GM08714 (cell line): ENCODE results near the gene SLIT1.

Source experiments
- H3K4me3 ChIP-seq: fragments of 200-500 bp; sonication (Bioruptor generic); 2 replicates; pipeline ENCODE4 v1.5.1; 2014; ENCODE audit warnings: mild to moderate bottlenecking, low read length, inconsistent platforms
- ZNF274 ChIP-seq: IDR thresholded peaks from 2 replicates; pipeline ENCODE4 v1.6.1; 2012; ENCODE audit warnings: mild to moderate bottlenecking, low read depth, low read length

SLIT1 gene

DNA sequence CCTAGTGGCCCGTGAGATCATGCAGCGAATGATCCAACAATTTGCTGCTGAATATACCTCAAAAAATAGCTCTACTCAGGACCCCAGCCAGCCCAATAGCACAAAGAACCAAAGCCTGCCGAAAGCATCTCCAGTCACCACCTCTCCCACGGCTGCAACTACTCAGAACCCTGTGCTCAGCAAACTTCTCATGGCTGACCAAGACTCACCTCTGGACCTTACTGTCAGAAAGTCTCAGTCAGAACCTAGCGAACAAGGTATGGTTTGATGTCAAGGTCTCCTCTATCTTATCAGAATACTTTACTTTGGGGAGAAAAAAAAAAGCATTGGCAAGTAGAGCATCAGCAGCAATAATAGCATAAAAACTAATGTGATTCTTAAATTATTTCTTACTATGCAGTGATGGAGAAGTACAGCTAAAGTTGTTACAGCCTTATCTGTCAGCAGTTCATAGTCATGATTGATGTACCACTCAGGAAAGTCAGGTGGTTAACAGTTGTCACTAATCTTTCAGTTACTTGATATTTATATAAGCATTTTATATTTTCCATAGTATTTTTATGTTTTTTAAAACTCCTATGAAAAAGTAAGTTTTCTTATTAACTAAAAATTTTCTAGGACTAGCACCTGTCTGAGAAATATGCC is 236.6 kb downstream of the SLIT1 start:
- no peak for TF ChIP-seq ZNF274
- H3K4me3 ChIP-seq, result no peak overlapping the region
